HCT116 (cell line): ENCODE measurements around the gene OCA2.

Experiments
- CEBPB ChIP-seq: IDR thresholded peaks from 2 replicates; pipeline ENCODE4 v1.6.1; 2012; ENCODE audit warnings: low read depth
- CTCF ChIP-seq, 3 experiments: fragments of 200-600 bp in 1 of 3; sonication (generic) in 1 of 3; IDR thresholded peaks in 2 of 3; conservative IDR thresholded peaks in 1 of 3; 2 replicates each; pipeline ENCODE4 v1.5.1; 2012 to 2017; ENCODE audit warnings: low read depth in 2 of 3, low read length in 2 of 3, antibody characterized with exemption in 1 of 3, borderline replicate concordance in 1 of 3, control low read depth in 1 of 3, mild to moderate bottlenecking in 1 of 3, mixed read lengths in 1 of 3, mixed run types in 1 of 3, moderate library complexity in 1 of 3; ENCODE audit not compliant: insufficient read depth in 1 of 3
- EGR1 ChIP-seq: IDR thresholded peaks from 2 replicates; pipeline ENCODE4 v1.6.1; 2012; ENCODE audit warnings: low read depth
- EZH2 ChIP-seq: fragments of 200-600 bp; sonication (generic); IDR thresholded peaks from 2 replicates; pipeline ENCODE4 v1.6.1; 2017; ENCODE audit warnings: antibody characterized with exemption, mixed run types
- JUND ChIP-seq: IDR thresholded peaks from 2 replicates; pipeline ENCODE4 v1.6.1; 2012
- POLR2A ChIP-seq: IDR thresholded peaks from 2 replicates; pipeline ENCODE4 v1.7.0; 2011; ENCODE audit warnings: borderline replicate concordance; ENCODE audit not compliant: insufficient read depth, insufficient read length; ENCODE audit errors: extremely low read depth
- RAD21 ChIP-seq: IDR thresholded peaks from 2 replicates; pipeline ENCODE4 v1.6.1; 2012; ENCODE audit warnings: low read depth, mild to moderate bottlenecking
- SRF ChIP-seq: IDR thresholded peaks from 2 replicates; pipeline ENCODE4 v1.6.1; 2012; ENCODE audit warnings: low read depth

GRCh38 chr15:27956285-27956684 lies 142.8 kb downstream of the OCA2 start:
- no peak for TF ChIP-seq EZH2
- no peak for TF ChIP-seq JUND
- TF ChIP-seq POLR2A, result no peak
- no peak for TF ChIP-seq CTCF (IDR thresholded peaks at IDR 0.05 in 2 of 3, conservative IDR thresholded peaks at IDR 0.05 in 1 of 3; ENCODE audit: borderline replicate concordance in 1 of 3, insufficient read depth in 1 of 3, low read depth in 2 of 3, low read length in 2 of 3)
- no peak for TF ChIP-seq CEBPB
- TF ChIP-seq SRF, result no peak
- TF ChIP-seq EGR1, result no peak
- no peak for TF ChIP-seq RAD21
